Measurements from ENCODE around the gene CLPTM1. TPM values are rescaled to one million over a fixed set of nuclear protein-coding genes. Genes with fewer than 3 reads are reported as not detected.

The CLPTM1 gene, protein sequence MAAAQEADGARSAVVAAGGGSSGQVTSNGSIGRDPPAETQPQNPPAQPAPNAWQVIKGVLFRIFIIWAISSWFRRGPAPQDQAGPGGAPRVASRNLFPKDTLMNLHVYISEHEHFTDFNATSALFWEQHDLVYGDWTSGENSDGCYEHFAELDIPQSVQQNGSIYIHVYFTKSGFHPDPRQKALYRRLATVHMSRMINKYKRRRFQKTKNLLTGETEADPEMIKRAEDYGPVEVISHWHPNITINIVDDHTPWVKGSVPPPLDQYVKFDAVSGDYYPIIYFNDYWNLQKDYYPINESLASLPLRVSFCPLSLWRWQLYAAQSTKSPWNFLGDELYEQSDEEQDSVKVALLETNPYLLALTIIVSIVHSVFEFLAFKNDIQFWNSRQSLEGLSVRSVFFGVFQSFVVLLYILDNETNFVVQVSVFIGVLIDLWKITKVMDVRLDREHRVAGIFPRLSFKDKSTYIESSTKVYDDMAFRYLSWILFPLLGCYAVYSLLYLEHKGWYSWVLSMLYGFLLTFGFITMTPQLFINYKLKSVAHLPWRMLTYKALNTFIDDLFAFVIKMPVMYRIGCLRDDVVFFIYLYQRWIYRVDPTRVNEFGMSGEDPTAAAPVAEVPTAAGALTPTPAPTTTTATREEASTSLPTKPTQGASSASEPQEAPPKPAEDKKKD
- total RNA-seq: 36.0 and 62.6 TPM in 2 replicates

GRCh38 chr19:44954649-44955504, at the start of gene CLPTM1:
Gene CLPTM1 (plus strand): TSS chr19:44955380. CDS start chr19:44955396, 16 bp downstream.

DNA sequence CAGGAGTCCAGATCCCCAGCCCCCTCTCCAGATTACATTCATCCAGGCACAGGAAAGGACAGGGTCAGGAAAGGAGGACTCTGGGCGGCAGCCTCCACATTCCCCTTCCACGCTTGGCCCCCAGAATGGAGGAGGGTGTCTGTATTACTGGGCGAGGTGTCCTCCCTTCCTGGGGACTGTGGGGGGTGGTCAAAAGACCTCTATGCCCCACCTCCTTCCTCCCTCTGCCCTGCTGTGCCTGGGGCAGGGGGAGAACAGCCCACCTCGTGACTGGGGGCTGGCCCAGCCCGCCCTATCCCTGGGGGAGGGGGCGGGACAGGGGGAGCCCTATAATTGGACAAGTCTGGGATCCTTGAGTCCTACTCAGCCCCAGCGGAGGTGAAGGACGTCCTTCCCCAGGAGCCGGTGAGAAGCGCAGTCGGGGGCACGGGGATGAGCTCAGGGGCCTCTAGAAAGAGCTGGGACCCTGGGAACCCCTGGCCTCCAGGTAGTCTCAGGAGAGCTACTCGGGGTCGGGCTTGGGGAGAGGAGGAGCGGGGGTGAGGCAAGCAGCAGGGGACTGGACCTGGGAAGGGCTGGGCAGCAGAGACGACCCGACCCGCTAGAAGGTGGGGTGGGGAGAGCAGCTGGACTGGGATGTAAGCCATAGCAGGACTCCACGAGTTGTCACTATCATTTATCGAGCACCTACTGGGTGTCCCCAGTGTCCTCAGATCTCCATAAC, 49.6 kb upstream of the CLPTM1 start, which contains the start of gene APOE:
Gene APOE (plus strand): TSS at position 360 of the 724 bp plus-strand sequence. CDS start 829 bp downstream, outside the sequence.

GRCh38 chr19:44914433-44915206, 40.6 kb upstream of the CLPTM1 start, which contains the start of gene APOC1:
Gene APOC1 (plus strand): TSS chr19:44914608. CDS start chr19:44914892, 284 bp downstream.

DNA sequence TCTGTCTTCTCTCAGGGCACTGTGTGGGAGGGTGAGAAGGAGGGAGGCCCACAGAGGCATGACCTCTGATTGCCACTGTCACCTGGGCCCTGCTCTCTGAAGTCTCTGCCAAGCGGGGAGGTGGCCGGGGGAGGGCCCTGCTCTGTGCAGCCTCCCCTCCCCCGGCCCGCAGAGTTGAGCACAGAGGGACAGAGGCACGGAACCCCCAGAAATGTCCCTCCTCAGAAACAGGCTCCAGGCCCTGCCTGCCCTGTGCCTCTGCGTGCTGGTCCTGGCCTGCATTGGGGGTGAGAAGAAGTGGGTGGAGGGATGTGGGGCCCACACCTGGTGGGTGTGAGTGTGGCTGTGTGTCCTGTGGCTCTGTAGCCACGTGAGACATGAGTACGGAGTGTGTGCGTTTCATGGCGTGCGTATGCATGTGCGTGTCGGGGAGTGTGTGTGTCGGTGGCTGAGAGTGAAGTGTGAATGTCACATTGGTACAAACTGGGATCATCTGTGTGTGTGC, 13.1 kb upstream of the CLPTM1 start, which contains the start of gene APOC4:
Gene APOC4 (plus strand): TSS at position 171 of the 505 bp plus-strand sequence. CDS start 41 bp downstream, at position 212.

GRCh38 chr19:45001087-45001739, 46.0 kb downstream of the CLPTM1 start, which contains the start of gene RELB:
Gene RELB (plus strand): TSS chr19:45001464. CDS start chr19:45001580, 116 bp downstream.

GRCh38 chr19:45038931-45039893, 84.0 kb downstream of the CLPTM1 start, which contains the start of gene CLASRP:
Gene CLASRP (plus strand): TSS chr19:45039045. CDS start chr19:45040213, 1,168 bp downstream.

Other genes starting within 250 kb of the CLPTM1 start
- 31.5 and 32.9 TPM in 2 replicates for gene BCL3, start 206.7 kb upstream of the CLPTM1 start, total RNA-seq
- 86.0 and 97.3 TPM in 2 replicates for gene CBLC, start 177.5 kb upstream of the CLPTM1 start, total RNA-seq
- 97.8 and 99.6 TPM in 2 replicates for gene BCAM, start 146.3 kb upstream of the CLPTM1 start, total RNA-seq
- 100 and 128 TPM in 2 replicates for gene NECTIN2, start 109.1 kb upstream of the CLPTM1 start, total RNA-seq
- gene TOMM40, start 64.1 kb upstream of the CLPTM1 start, total RNA-seq: 120 and 125 TPM in 2 replicates
- 35.7 and 44.7 TPM in 2 replicates for gene APOE, start 49.6 kb upstream of the CLPTM1 start, total RNA-seq
- 5.4 and 10.5 TPM in 2 replicates for gene APOC1, start 40.8 kb upstream of the CLPTM1 start, total RNA-seq
- not detected in 2 replicates for gene APOC4, start 13.1 kb upstream of the CLPTM1 start, total RNA-seq
- gene APOC2, start 9.3 kb upstream of the CLPTM1 start, total RNA-seq: not detected in 2 replicates
- gene RELB, start 46.1 kb downstream of the CLPTM1 start, total RNA-seq: 4.8 and 8.2 TPM in 2 replicates
- gene CLASRP, start 83.7 kb downstream of the CLPTM1 start, total RNA-seq: 24.7 and 31.9 TPM in 2 replicates
- gene ZNF296, start 121.1 kb downstream of the CLPTM1 start, total RNA-seq: 0.98 and 4.7 TPM in 2 replicates
- gene GEMIN7, start 123.9 kb downstream of the CLPTM1 start, total RNA-seq: 26.5 and 42.6 TPM in 2 replicates
- gene PPP1R37, start 137.8 kb downstream of the CLPTM1 start, total RNA-seq: 36.9 and 41.9 TPM in 2 replicates
- 2.3 and 2.6 TPM in 2 replicates for gene NKPD1, start 205.6 kb downstream of the CLPTM1 start, total RNA-seq
- gene TRAPPC6A, start 222.9 kb downstream of the CLPTM1 start, total RNA-seq: 10.2 and 15.7 TPM in 2 replicates
- gene BLOC1S3, start 223.4 kb downstream of the CLPTM1 start, total RNA-seq: 11.4 and 13.3 TPM in 2 replicates